H9 (cell line): ENCODE results near the gene TAF1L. TPM values are rescaled to one million over a fixed set of nuclear protein-coding genes. Genes with fewer than 3 reads are reported as not detected.

ENCODE experiments used
- DNase-seq: peaks from one replicate; pipeline ENCODE4 v3.0.0-alpha.2; 2017
- H2AFZ ChIP-seq: one replicate; pipeline ENCODE4 v1.6.1; 2013; ENCODE audit warnings: mild to moderate bottlenecking, low read length, control low read depth, moderate library complexity
- H2AK5ac ChIP-seq: 2 replicates; pipeline ENCODE4 v1.6.1; 2013; ENCODE audit warnings: low read length, control low read depth, mixed read lengths; ENCODE audit not compliant: insufficient read length
- H2BK120ac ChIP-seq: one replicate; pipeline ENCODE4 v1.6.1; 2013; ENCODE audit warnings: low read depth, mild to moderate bottlenecking, low read length, control low read depth, inconsistent platforms; ENCODE audit not compliant: poor library complexity, severe bottlenecking
- H2BK12ac ChIP-seq: 2 replicates; pipeline ENCODE4 v1.6.1; 2013; ENCODE audit warnings: low read length, control low read depth, mixed read lengths, low read depth; ENCODE audit not compliant: insufficient read length
- H2BK15ac ChIP-seq: 2 replicates; pipeline ENCODE4 v1.6.1; 2013; ENCODE audit warnings: low read depth, low read length, control low read depth
- H2BK20ac ChIP-seq: one replicate; pipeline ENCODE4 v1.6.1; 2013; ENCODE audit warnings: low read depth, mild to moderate bottlenecking, low read length, control low read depth, inconsistent platforms; ENCODE audit not compliant: poor library complexity, severe bottlenecking
- H2BK5ac ChIP-seq: 2 replicates; pipeline ENCODE4 v1.6.1; 2013; ENCODE audit warnings: low read length, control low read depth, mixed read lengths; ENCODE audit not compliant: insufficient read length
- H3K14ac ChIP-seq: 2 replicates; pipeline ENCODE4 v1.6.1; 2013; ENCODE audit warnings: low read length, control low read depth; ENCODE audit not compliant: insufficient read depth
- H3K18ac ChIP-seq: 2 replicates; pipeline ENCODE4 v1.6.1; 2013; ENCODE audit warnings: low read depth, mild to moderate bottlenecking, mixed read lengths, low read length, control low read depth; ENCODE audit not compliant: insufficient read length
- H3K23ac ChIP-seq: 2 replicates; pipeline ENCODE4 v1.6.1; 2013; ENCODE audit warnings: low read length, control low read depth, mixed read lengths, low read depth; ENCODE audit not compliant: insufficient read length
- H3K23me2 ChIP-seq: 2 replicates; pipeline ENCODE4 v1.6.1; 2013; ENCODE audit warnings: low read depth, mild to moderate bottlenecking, mixed read lengths, low read length, control low read depth; ENCODE audit not compliant: insufficient read length, poor library complexity, severe bottlenecking
- H3K27ac ChIP-seq: 2 replicates; pipeline ENCODE4 v1.5.1; 2013; ENCODE audit warnings: low read length, control low read depth, mixed read lengths, low read depth; ENCODE audit not compliant: insufficient read length
- H3K27me3 ChIP-seq: 2 replicates; pipeline ENCODE4 v1.6.1; 2013; ENCODE audit warnings: low read length, control low read depth, inconsistent platforms; ENCODE audit not compliant: insufficient read depth
- H3K4ac ChIP-seq: 2 replicates; pipeline ENCODE4 v1.6.1; 2013; ENCODE audit warnings: low read depth, mild to moderate bottlenecking, control low read depth, inconsistent platforms, low read length, moderate library complexity
- H3K4me1 ChIP-seq: 2 replicates; pipeline ENCODE4 v1.6.1; 2013; ENCODE audit warnings: low read length, control low read depth, inconsistent platforms; ENCODE audit not compliant: insufficient read depth
- H3K4me2 ChIP-seq: 2 replicates; pipeline ENCODE4 v1.6.1; 2013; ENCODE audit warnings: low read length, control low read depth, mixed read lengths; ENCODE audit not compliant: insufficient read length, insufficient read depth
- H3K56ac ChIP-seq: 2 replicates; pipeline ENCODE4 v1.6.1; 2013; ENCODE audit warnings: low read depth, mild to moderate bottlenecking, mixed read lengths, low read length, control low read depth; ENCODE audit not compliant: insufficient read length
- H3K79me1 ChIP-seq: 2 replicates; pipeline ENCODE4 v1.6.1; 2013; ENCODE audit warnings: low read depth, mild to moderate bottlenecking, moderate library complexity, low read length, control low read depth, inconsistent platforms; ENCODE audit not compliant: insufficient read depth, poor library complexity, severe bottlenecking
- H3K79me2 ChIP-seq: 2 replicates; pipeline ENCODE4 v1.6.1; 2013; ENCODE audit warnings: low read length, control low read depth, inconsistent platforms; ENCODE audit not compliant: insufficient read depth
- H3K9ac ChIP-seq: 2 replicates; pipeline ENCODE4 v1.6.1; 2013; ENCODE audit warnings: low read length, control low read depth, mixed read lengths; ENCODE audit not compliant: insufficient read length; ENCODE audit errors: extremely low read depth
- H3K9me3 ChIP-seq: one replicate; pipeline ENCODE4 v1.6.1; 2013; ENCODE audit warnings: low read depth, low read length, inconsistent platforms; ENCODE audit not compliant: control insufficient read depth
- H3T11ph ChIP-seq: one replicate; pipeline ENCODE4 v1.6.1; 2013; ENCODE audit warnings: mild to moderate bottlenecking, low read length, control low read depth, inconsistent platforms
- H4K20me1 ChIP-seq: one replicate; pipeline ENCODE4 v1.6.1; 2013; ENCODE audit not compliant: control insufficient read depth, insufficient read length, insufficient read depth
- H4K5ac ChIP-seq: 2 replicates; pipeline ENCODE4 v1.6.1; 2013; ENCODE audit warnings: low read depth, mild to moderate bottlenecking, mixed read lengths, low read length, control low read depth; ENCODE audit not compliant: insufficient read length
- H4K8ac ChIP-seq: replicated peaks from 2 replicates; pipeline ENCODE4 v1.6.1; 2013; ENCODE audit warnings: low read length, control low read depth, mixed read lengths, low read depth; ENCODE audit not compliant: insufficient read length
- H4K91ac ChIP-seq: 2 replicates; pipeline ENCODE4 v1.6.1; 2013; ENCODE audit warnings: low read depth, mild to moderate bottlenecking, moderate library complexity, mixed read lengths, low read length, control low read depth; ENCODE audit not compliant: insufficient read length
- H3K27ac Mint-ChIP-seq, 3 experiments: 2 replicates in 2 of 3; 3 replicates in 1 of 3; pipeline ENCODE4 v1.8.0; 2020 to 2021; ENCODE audit warnings: mixed read lengths in 3 of 3, mild to moderate bottlenecking in 1 of 3, moderate library complexity in 1 of 3
- H3K27me3 Mint-ChIP-seq: 2 replicates; pipeline ENCODE4 v1.8.0; 2021; ENCODE audit warnings: low read depth, mild to moderate bottlenecking, moderate library complexity, mixed read lengths
- H3K36me3 Mint-ChIP-seq, 3 experiments: 2 replicates in 2 of 3; 3 replicates in 1 of 3; pipeline ENCODE4 v1.8.0; 2020 to 2021; ENCODE audit warnings: low read depth in 3 of 3, mixed read lengths in 3 of 3; ENCODE audit not compliant: insufficient read depth in 1 of 3
- H3K4me1 Mint-ChIP-seq, 2 experiments: 2 replicates each; pipeline ENCODE4 v1.8.0; 2020; ENCODE audit warnings: mixed read lengths in 2 of 2
- H3K4me3 Mint-ChIP-seq, 2 experiments: 2 replicates in 1 of 2; 3 replicates in 1 of 2; pipeline ENCODE4 v1.8.0; 2020 to 2021; ENCODE audit warnings: mild to moderate bottlenecking in 2 of 2, mixed read lengths in 2 of 2, moderate library complexity in 1 of 2
- H3K9me3 Mint-ChIP-seq, 2 experiments: 2 replicates in 1 of 2; 3 replicates in 1 of 2; pipeline ENCODE4 v1.8.0; 2020; ENCODE audit warnings: mild to moderate bottlenecking in 2 of 2, mixed read lengths in 2 of 2, moderate library complexity in 1 of 2
- CTCF ChIP-seq: fragments of 200-600 bp; sonication (generic); conservative IDR thresholded peaks from 3 replicates; pipeline ENCODE4 v1.8.0; 2021; ENCODE audit warnings: antibody characterized with exemption, mild to moderate bottlenecking
- WGBS: extraction: QIAGEN DNeasy Blood & Tissue Kit; methylation state at CpG from one replicate; pipeline ENCODE4 v1.1.7; 2013; ENCODE audit warnings: missing lambda C conversion rate, low lambda C conversion rate, mixed read lengths; ENCODE audit not compliant: insufficient read length; ENCODE audit errors: extremely low coverage; 5-methylcytosine and 5-hydroxymethylcytosine counted together
- total RNA-seq: library from RNA; stranded (reverse); gene quantifications from 2 replicates; pipeline ENCODE4 v1.2.1, GENCODE V29; 2021

The TAF1L gene
- total RNA-seq, 1 experiment from 2014 or later: not detected

GRCh38 chr9:32625320-32625719 is 10.1 kb downstream of the TAF1L start:
- Histone ChIP-seq H3K23me2 (no peaks in the 10 kb centered on the region), H2BK12ac (no peak overlapping the region), H2BK20ac (no peak overlapping the region), H4K20me1 (no peaks in the 10 kb centered on the region), H3K27me3 (no peaks in the 10 kb centered on the region), H2AK5ac (no peak overlapping the region), H3K4me2 (no peak overlapping the region), H2BK120ac (no peak overlapping the region), H2BK15ac (no peak overlapping the region), H2AFZ (no peak overlapping the region), H3K9me3 (no peaks in the 10 kb centered on the region), H3K79me2 (no peaks in the 10 kb centered on the region), H3K56ac (no peak overlapping the region), H2BK5ac (no peak overlapping the region), H3K79me1 (no peaks in the 10 kb centered on the region), H4K8ac (no peak overlapping the region), H3K4ac (no peak overlapping the region), H3K9ac (no peak overlapping the region), H4K91ac (no peak overlapping the region), H3T11ph (no peak overlapping the region), H4K5ac (no peak overlapping the region), H3K18ac (no peak overlapping the region), H3K14ac (no peak overlapping the region), H3K4me1 (no peaks in the 10 kb centered on the region), H3K27ac (no peak overlapping the region), H3K23ac (no peak overlapping the region)
- no CpG with 5 or more reads among the region's 2 CpGs for WGBS
- Mint-ChIP-seq H3K36me3 (no peaks in the 10 kb centered on the region), H3K4me3 (no peak overlapping the region), H3K4me1 (no peaks in the 10 kb centered on the region), H3K9me3 (peaks cover 0 to 39% of the 10 kb centered on the region in 2 experiments; a peak in 2 of 5 replicates), H3K27me3 (peaks cover 1% of the 10 kb centered on the region; the same call in 1 of the 2 replicates), H3K27ac (no peak overlapping the region)
- no peak for DNase-seq
- no peak for TF ChIP-seq CTCF
